PFSK-1 (cell line): ENCODE measurements around the gene NCF2.

Source experiments
- FOXP2 ChIP-seq: optimal IDR thresholded peaks from 2 replicates; pipeline ENCODE3; 2011; ENCODE audit warnings: borderline replicate concordance, control low read depth, inconsistent platforms; ENCODE audit not compliant: insufficient read depth; ENCODE audit errors: extremely low read length, extremely low read depth
- POLR2AphosphoS5 ChIP-seq: IDR thresholded peaks from 2 replicates; pipeline ENCODE4 v1.6.1; 2012; ENCODE audit warnings: low read depth, mild to moderate bottlenecking, control low read depth, low read length, moderate library complexity
- REST ChIP-seq, 2 experiments: IDR thresholded peaks; 2 replicates each; pipeline versions ENCODE4 v1.6.1 to v1.8.0; 2011 to 2012; ENCODE audit warnings: low read depth in 2 of 2, low read length in 2 of 2, control low read depth in 1 of 2, inconsistent platforms in 1 of 2, mild to moderate bottlenecking in 1 of 2, moderate library complexity in 1 of 2; ENCODE audit not compliant: insufficient read depth in 1 of 2
- SIN3A ChIP-seq: IDR thresholded peaks from 2 replicates; pipeline ENCODE4 v1.6.1; 2012; ENCODE audit warnings: mild to moderate bottlenecking, low read length, moderate library complexity, borderline replicate concordance; ENCODE audit not compliant: insufficient read depth
- TAF1 ChIP-seq: IDR thresholded peaks from 2 replicates; pipeline ENCODE4 v1.6.1; 2012; ENCODE audit warnings: low read length, control low read depth, borderline replicate concordance; ENCODE audit not compliant: insufficient read depth

The NCF2 gene

GRCh38 chr1:183635606-183636333 lies 45.5 kb upstream of the NCF2 start, which contains the start of gene ARPC5:
ARPC5 (minus strand) TSS chr1:183635783; CDS start chr1:183635659, 124 bp downstream.
- no peak for TF ChIP-seq REST (IDR thresholded peaks at IDR 0.05; ENCODE audit: insufficient read depth in 1 of 2, low read depth in 2 of 2, low read length in 2 of 2)
- peak; percentile 65; the same call in 1 of the 2 replicates for TF ChIP-seq SIN3A
- TF ChIP-seq FOXP2 = peak; percentile 76
- TF ChIP-seq TAF1 = peak; percentile 67; the same call in 1 of the 2 replicates
- TF ChIP-seq POLR2AphosphoS5 = peak; percentile 85

GRCh38 chr1:183635099-183635605 lies 44.9 kb upstream of the NCF2 start:
- TF ChIP-seq POLR2AphosphoS5 = no peak
- TF ChIP-seq TAF1 = no peak
- TF ChIP-seq REST (IDR thresholded peaks at IDR 0.05; ENCODE audit: insufficient read depth in 1 of 2, low read depth in 2 of 2, low read length in 2 of 2) = no peak
- no peak for TF ChIP-seq SIN3A

GRCh38 chr1:183634429-183635065 lies 44.3 kb upstream of the NCF2 start:
- TF ChIP-seq FOXP2 (no peak), REST (IDR thresholded peaks at IDR 0.05; ENCODE audit: insufficient read depth in 1 of 2, low read depth in 2 of 2, low read length in 2 of 2) (no peak), TAF1 (no peak), SIN3A (no peak), POLR2AphosphoS5 (no peak)

GRCh38 chr1:183633676-183634343 lies 43.6 kb upstream of the NCF2 start:
- TF ChIP-seq POLR2AphosphoS5 (no peak), SIN3A (0 out of 2 replicates have a peak, but pooled peaks have one; percentile 11)

- no peak for TF ChIP-seq FOXP2
Observed at GRCh38 chr1:183632964-183633363, 42.7 kb upstream of the NCF2 start.

- TF ChIP-seq FOXP2 = no peak
- no peak for TF ChIP-seq TAF1
- TF ChIP-seq SIN3A = no peak
- no peak for TF ChIP-seq REST (IDR thresholded peaks at IDR 0.05; ENCODE audit: insufficient read depth in 1 of 2, low read depth in 2 of 2, low read length in 2 of 2)
- no peak for TF ChIP-seq POLR2AphosphoS5
Observed at GRCh38 chr1:183632114-183632513, 41.9 kb upstream of the NCF2 start.
